ENCODE data around the gene TUT1. TPM values are rescaled to one million over a fixed set of nuclear protein-coding genes. Genes with fewer than 3 reads are reported as not detected.

TUT1 gene
- total and polyA plus RNA-seq, 7 experiments from 2014 or later = 20.2 to 54.6 (median 35.4) TPM

DNA sequence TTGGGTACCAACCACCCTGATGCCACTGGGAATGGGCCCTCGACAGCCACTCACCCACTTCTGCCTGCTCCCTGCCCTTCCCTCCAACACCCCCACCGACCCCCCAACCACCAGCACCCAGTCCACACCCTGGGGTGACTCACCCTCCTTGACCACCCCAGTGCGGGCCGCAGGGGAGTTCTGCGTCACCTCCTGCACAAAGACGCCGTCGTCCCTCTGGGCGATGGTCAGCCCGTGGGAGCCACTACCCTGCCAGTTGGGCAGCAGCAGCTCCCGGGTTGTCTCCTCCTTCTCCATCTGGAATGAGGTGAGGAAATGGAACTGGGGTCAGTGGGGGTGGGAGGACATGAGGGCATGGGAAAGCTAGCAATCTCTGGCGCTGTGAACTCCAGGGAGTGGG lies 55.5 kb downstream of the TUT1 start:
- Histone ChIP-seq H3K4me3 (ENCODE audit: low read length) (no peak overlapping the region), H3K27ac (ENCODE audit: low read depth, low read length) (no peak overlapping the region), H3K36me3 (ENCODE audit: control insufficient read depth in 2 of 3, insufficient read depth in 3 of 3, low read length in 3 of 3) (peaks cover 0 to 51% (median 41%) of the 10 kb centered on the region in 3 experiments), H3K27me3 (ENCODE audit: control insufficient read depth in 2 of 2, insufficient read depth in 2 of 2, low read length in 2 of 2) (no peaks in the 10 kb centered on the region), H3K4me1 (ENCODE audit: control insufficient read depth in 2 of 2, insufficient read depth in 2 of 2, low read length in 2 of 2) (peaks cover 13 to 26% of the 10 kb centered on the region in 2 donors), H3K9me3 (ENCODE audit: control insufficient read depth in 2 of 3, low read length in 3 of 3) (no peaks in the 10 kb centered on the region)
- Mint-ChIP-seq H3K27me3 (no peaks in the 10 kb centered on the region), H3K4me1 (peaks cover 8 to 24% (median 16%) of the 10 kb centered on the region in 7 donors), H3K36me3 (peaks cover 6 to 37% (median 32%) of the 10 kb centered on the region in 5 donors), H3K4me3 (no peak overlapping the region), H3K9me3 (no peaks in the 10 kb centered on the region), H3K27ac (no peak overlapping the region)
- ATAC-seq (peak; percentile 12), DNase-seq (no peak)
- ChIA-PET CTCF (no interaction called here), POLR2A (interaction anchor here (0.6 kb wide), 1 partner anchor 111 kb away, joined by 5 read pairs; no protein-coding TSS in a partner anchor)
- intact Hi-C loops (cut with micrococcal nuclease) = no loop called here

DNA sequence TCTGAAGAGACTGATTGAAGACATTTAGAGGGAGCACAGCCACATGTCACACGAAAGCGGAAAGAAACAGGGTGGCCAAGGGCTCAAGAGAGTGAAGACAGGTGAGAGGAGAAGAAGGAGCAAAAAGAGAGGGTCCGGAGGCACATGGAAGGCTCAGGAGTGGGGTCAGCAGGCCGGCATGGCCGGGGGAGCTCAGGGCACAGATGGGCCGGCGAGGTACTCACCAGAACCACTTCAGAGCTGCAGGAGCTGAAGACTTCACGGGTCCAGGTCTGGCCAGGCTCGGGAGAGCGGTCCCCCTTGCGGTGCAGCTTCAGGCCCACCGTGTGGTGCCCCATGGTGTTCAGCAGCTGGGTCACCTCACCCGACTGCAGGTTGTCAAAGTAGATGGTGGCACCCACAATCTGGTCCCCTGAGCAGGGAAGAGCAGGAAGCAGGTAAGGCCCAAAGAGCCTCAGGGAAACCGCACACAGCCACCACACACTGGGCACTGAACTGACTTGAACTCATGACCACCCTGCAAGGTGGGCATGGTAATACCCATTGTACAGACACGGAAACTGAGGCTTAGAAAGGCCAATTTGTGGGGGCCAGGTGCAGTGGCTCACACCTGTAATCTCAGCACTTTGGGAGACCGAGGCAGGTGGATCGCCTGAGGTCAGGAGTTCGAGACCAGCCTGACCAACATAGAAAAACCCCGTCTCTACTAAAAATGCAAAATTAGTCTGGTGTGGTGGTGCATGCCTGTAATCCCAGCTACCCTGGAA lies 56.4 kb downstream of the TUT1 start:
- DNase-seq (no peak), ATAC-seq (no peak)
- peaks cover 0 to 52% (median 45%) of the 10 kb centered on the region in 3 experiments for H3K36me3 ChIP-seq (ENCODE audit: control insufficient read depth in 2 of 3, insufficient read depth in 3 of 3, low read length in 3 of 3)
- intact Hi-C loops (cut with micrococcal nuclease) = no loop called here
- Mint-ChIP-seq H3K27ac (peak overlapping the region in 2 of 9 donors; percentile 63 to 84), H3K4me3 (no peak overlapping the region), H3K36me3 (peaks cover 6 to 45% (median 35%) of the 10 kb centered on the region in 5 donors), H3K4me1 (peaks cover 7 to 26% (median 13%) of the 10 kb centered on the region in 7 donors), H3K27me3 (no peaks in the 10 kb centered on the region), H3K9me3 (no peaks in the 10 kb centered on the region)
- peaks cover 10 to 20% of the 10 kb centered on the region in 2 donors for H3K4me1 ChIP-seq (ENCODE audit: control insufficient read depth in 2 of 2, insufficient read depth in 2 of 2, low read length in 2 of 2)
- no peak overlapping the region for H3K27ac ChIP-seq (ENCODE audit: low read depth, low read length)
- no peak overlapping the region for H3K4me3 ChIP-seq (ENCODE audit: low read length)
- ChIA-PET CTCF (interaction anchor here (0.5 kb wide), 1 partner anchor 166 kb away, joined by 5 read pairs; no protein-coding TSS in a partner anchor), POLR2A (no interaction called here)
- no peaks in the 10 kb centered on the region for H3K9me3 ChIP-seq (ENCODE audit: control insufficient read depth in 2 of 3, low read length in 3 of 3)
- H3K27me3 ChIP-seq (ENCODE audit: control insufficient read depth in 2 of 2, insufficient read depth in 2 of 2, low read length in 2 of 2) = no peaks in the 10 kb centered on the region

DNA sequence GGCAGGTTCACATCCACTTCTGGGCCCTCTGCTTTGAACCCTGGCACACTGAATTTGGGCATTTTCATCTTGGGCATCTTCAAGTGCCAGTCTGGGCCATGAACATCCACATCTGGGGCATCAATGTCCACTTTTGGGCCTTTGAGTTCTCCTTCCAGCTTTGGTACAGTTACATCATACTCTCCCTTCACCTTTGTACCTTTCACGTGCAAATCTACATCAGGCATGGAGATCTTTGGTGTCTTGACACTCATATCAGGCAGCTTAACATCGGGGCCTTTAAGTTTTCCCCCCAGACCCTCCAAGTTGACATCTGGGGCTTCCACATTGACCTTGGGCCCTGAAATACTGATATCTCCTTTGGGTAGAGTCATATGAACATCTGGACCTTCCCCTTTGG lies 59.2 kb downstream of the TUT1 start:
- intact Hi-C loops (cut with micrococcal nuclease) = no loop called here
- ChIA-PET CTCF (no interaction called here), POLR2A (no interaction called here)
- DNase-seq (no peak), ATAC-seq (no peak)
- H3K9me3 Mint-ChIP-seq = no peaks in the 10 kb centered on the region
- Histone ChIP-seq H3K27ac (ENCODE audit: low read depth, low read length) (no peak overlapping the region), H3K4me3 (ENCODE audit: low read length) (no peak overlapping the region), H3K9me3 (ENCODE audit: control insufficient read depth in 2 of 3, low read length in 3 of 3) (no peaks in the 10 kb centered on the region), H3K27me3 (ENCODE audit: control insufficient read depth in 2 of 2, insufficient read depth in 2 of 2, low read length in 2 of 2) (no peaks in the 10 kb centered on the region), H3K36me3 (ENCODE audit: control insufficient read depth in 2 of 3, insufficient read depth in 3 of 3, low read length in 3 of 3) (peaks cover 0 to 60% (median 59%) of the 10 kb centered on the region in 3 experiments), H3K4me1 (ENCODE audit: control insufficient read depth in 2 of 2, insufficient read depth in 2 of 2, low read length in 2 of 2) (no peaks in the 10 kb centered on the region)
- H3K27ac Mint-ChIP-seq = peak overlapping the region in 1 of 9 donors; percentile 28
- peaks cover 6 to 67% (median 49%) of the 10 kb centered on the region in 5 donors for H3K36me3 Mint-ChIP-seq
- peaks cover 0 to 11% (median 0%) of the 10 kb centered on the region in 7 donors for H3K4me1 Mint-ChIP-seq
- no peaks in the 10 kb centered on the region for H3K27me3 Mint-ChIP-seq
- no peak overlapping the region for H3K4me3 Mint-ChIP-seq

Small RNA genes lying within 50 kb of the gene (microRNA-seq; reads per million reads assigned to microRNA genes)
- 2.1 reads per million for gene MIR6747 (ENCODE audit: borderline microRNAs expressed)

Other genes with a start within 250 kb of the TUT1 start
- gene SCGB1A1, start 172.5 kb downstream of the TUT1 start, total RNA-seq = not detected
- gene SCGB1A1, start 172.5 kb downstream of the TUT1 start, polyA plus RNA-seq = not detected
- 100 to 1,000 TPM; 174 to 622 (median 243) TPM for gene AHNAK, start 44.7 kb downstream of the TUT1 start, total RNA-seq
- gene AHNAK, start 44.7 kb downstream of the TUT1 start, polyA plus RNA-seq = 1 to 10 TPM; 6.7 to 7.7 TPM
- gene EEF1G, start 17.6 kb downstream of the TUT1 start, total RNA-seq = 1,000 to 10,000 TPM; 1,186 to 2,550 (median 2,338) TPM
- 1,000 to 10,000 TPM; 2,027 to 2,354 TPM for gene EEF1G, start 17.6 kb downstream of the TUT1 start, polyA plus RNA-seq
- gene MTA2, start 10.3 kb upstream of the TUT1 start, total RNA-seq = 100 to 1,000 TPM; 134 to 238 (median 199) TPM
- gene MTA2, start 10.3 kb upstream of the TUT1 start, polyA plus RNA-seq = 10 to 100 TPM; 25.6 to 46.4 TPM
- gene EML3, start 21.3 kb upstream of the TUT1 start, total RNA-seq = 100 to 1,000 TPM; 152 to 209 (median 188) TPM
- gene EML3, start 21.3 kb upstream of the TUT1 start, polyA plus RNA-seq = 10 to 100 TPM; 14.6 to 23.9 TPM
- gene ROM1, start 21.7 kb upstream of the TUT1 start, total RNA-seq = 1 to 10 TPM; 1.2 to 2.4 (median 2.0) TPM
- under 1 TPM in 1 of 2 donors, not detected in 1; 0.51 TPM for gene ROM1, start 21.7 kb upstream of the TUT1 start, polyA plus RNA-seq
- 10 to 100 TPM; 55.8 to 78.1 (median 71.2) TPM for gene B3GAT3, start 30.5 kb upstream of the TUT1 start, total RNA-seq
- gene B3GAT3, start 30.5 kb upstream of the TUT1 start, polyA plus RNA-seq = 10 to 100 TPM; 35.0 to 41.9 TPM
- 100 to 1,000 TPM; 203 to 313 (median 286) TPM for gene GANAB, start 55.1 kb upstream of the TUT1 start, total RNA-seq
- gene GANAB, start 55.1 kb upstream of the TUT1 start, polyA plus RNA-seq = 100 to 1,000 TPM; 157 to 189 TPM
- gene INTS5, start 61.8 kb upstream of the TUT1 start, total RNA-seq = 10 to 100 TPM; 14.0 to 33.8 (median 32.1) TPM
- gene INTS5, start 61.8 kb upstream of the TUT1 start, polyA plus RNA-seq = 10 to 100 TPM; 39.1 to 72.2 TPM
- 100 to 1,000 TPM in 1 of 5 experiments, 10 to 100 TPM in 4; 23.2 to 103 (median 47.6) TPM for gene C11orf98, start 73.7 kb upstream of the TUT1 start, total RNA-seq
- 10 to 100 TPM; 84.2 to 96.9 TPM for gene C11orf98, start 73.7 kb upstream of the TUT1 start, polyA plus RNA-seq
- gene CSKMT, start 73.8 kb upstream of the TUT1 start, total RNA-seq = 10 to 100 TPM in 4 of 5 experiments, 1 to 10 TPM in 1; 8.9 to 29.3 (median 23.7) TPM
- 1 to 10 TPM; 2.5 TPM for gene CSKMT, start 73.8 kb upstream of the TUT1 start, polyA plus RNA-seq
- gene UQCC3, start 80.2 kb upstream of the TUT1 start, total RNA-seq = 1 to 10 TPM; 2.2 to 8.2 (median 5.8) TPM
- gene UQCC3, start 80.2 kb upstream of the TUT1 start, polyA plus RNA-seq = 10 to 100 TPM in 1 of 2 donors, 1 to 10 TPM in 1; 9.1 to 11.1 TPM
- 10 to 100 TPM; 13.8 to 26.4 (median 20.8) TPM for gene LBHD1, start 80.7 kb upstream of the TUT1 start, total RNA-seq
- 1 to 10 TPM; 3.5 to 5.9 TPM for gene LBHD1, start 80.7 kb upstream of the TUT1 start, polyA plus RNA-seq
- 100 to 1,000 TPM; 114 to 215 (median 207) TPM for gene UBXN1, start 87.5 kb upstream of the TUT1 start, total RNA-seq
- 100 to 1,000 TPM; 218 to 256 TPM for gene UBXN1, start 87.5 kb upstream of the TUT1 start, polyA plus RNA-seq
- under 1 TPM in 3 of 5 experiments, not detected in 2; 0.12 to 0.38 (median 0.24) TPM for gene LRRN4CL, start 98.0 kb upstream of the TUT1 start, total RNA-seq
- gene LRRN4CL, start 98.0 kb upstream of the TUT1 start, polyA plus RNA-seq = not detected
- gene BSCL2, start 115.9 kb upstream of the TUT1 start, total RNA-seq = 10 to 100 TPM; 28.4 to 53.9 (median 39.0) TPM
- gene BSCL2, start 115.9 kb upstream of the TUT1 start, polyA plus RNA-seq = 10 to 100 TPM; 57.9 to 63.5 TPM
- gene GNG3, start 116.2 kb upstream of the TUT1 start, total RNA-seq = not detected
- not detected for gene GNG3, start 116.2 kb upstream of the TUT1 start, polyA plus RNA-seq
- 10 to 100 TPM; 43.4 to 77.5 (median 65.3) TPM for gene HNRNPUL2, start 135.9 kb upstream of the TUT1 start, total RNA-seq
- gene HNRNPUL2, start 135.9 kb upstream of the TUT1 start, polyA plus RNA-seq = 1 to 10 TPM; 1.9 TPM
- gene TTC9C, start 137.0 kb upstream of the TUT1 start, total RNA-seq = 10 to 100 TPM; 13.1 to 53.0 (median 47.1) TPM
- 10 to 100 TPM; 12.0 to 29.3 TPM for gene TTC9C, start 137.0 kb upstream of the TUT1 start, polyA plus RNA-seq
- 10 to 100 TPM in 3 of 5 experiments, 1 to 10 TPM in 2; 6.4 to 24.1 (median 19.0) TPM for gene ZBTB3, start 162.6 kb upstream of the TUT1 start, total RNA-seq
- 1 to 10 TPM; 4.1 to 7.7 TPM for gene ZBTB3, start 162.6 kb upstream of the TUT1 start, polyA plus RNA-seq
- 100 to 1,000 TPM in 1 of 5 experiments, 10 to 100 TPM in 4; 62.7 to 109 (median 77.8) TPM for gene POLR2G, start 170.1 kb upstream of the TUT1 start, total RNA-seq
- gene POLR2G, start 170.1 kb upstream of the TUT1 start, polyA plus RNA-seq = 100 to 1,000 TPM; 225 to 245 TPM
- gene TAF6L, start 179.9 kb upstream of the TUT1 start, total RNA-seq = 10 to 100 TPM; 13.1 to 34.9 (median 24.1) TPM
- gene TAF6L, start 179.9 kb upstream of the TUT1 start, polyA plus RNA-seq = 10 to 100 TPM in 1 of 2 donors, 1 to 10 TPM in 1; 8.4 to 13.9 TPM
- gene TMEM179B, start 195.9 kb upstream of the TUT1 start, total RNA-seq = 10 to 100 TPM; 23.2 to 72.3 (median 50.9) TPM
- gene TMEM179B, start 195.9 kb upstream of the TUT1 start, polyA plus RNA-seq = 100 to 1,000 TPM; 103 to 113 TPM
- gene TMEM223, start 200.5 kb upstream of the TUT1 start, total RNA-seq = 10 to 100 TPM in 3 of 5 experiments, 1 to 10 TPM in 2; 6.3 to 24.5 (median 21.0) TPM
- gene TMEM223, start 200.5 kb upstream of the TUT1 start, polyA plus RNA-seq = 10 to 100 TPM; 58.5 to 60.4 TPM
- 100 to 1,000 TPM in 4 of 5 experiments, 10 to 100 TPM in 1; 92.1 to 421 (median 195) TPM for gene NXF1, start 213.9 kb upstream of the TUT1 start, total RNA-seq
- gene NXF1, start 213.9 kb upstream of the TUT1 start, polyA plus RNA-seq = 100 to 1,000 TPM in 1 of 2 donors, 10 to 100 TPM in 1; 66.9 to 106 TPM
- gene STX5, start 240.5 kb upstream of the TUT1 start, total RNA-seq = 100 to 1,000 TPM in 2 of 5 experiments, 10 to 100 TPM in 3; 47.0 to 152 (median 57.3) TPM
- 10 to 100 TPM; 23.8 to 32.8 TPM for gene STX5, start 240.5 kb upstream of the TUT1 start, polyA plus RNA-seq
- gene TEX54, start 241.3 kb upstream of the TUT1 start, total RNA-seq = under 1 TPM in 1 of 5 experiments, not detected in 4; 0.89 TPM
- 1 to 10 TPM; 1.6 to 2.1 TPM for gene TEX54, start 241.3 kb upstream of the TUT1 start, polyA plus RNA-seq
- 100 to 1,000 TPM in 4 of 5 experiments, 10 to 100 TPM in 1; 87.2 to 279 (median 102) TPM for gene WDR74, start 248.1 kb upstream of the TUT1 start, total RNA-seq
- 10 to 100 TPM; 55.0 to 56.9 TPM for gene WDR74, start 248.1 kb upstream of the TUT1 start, polyA plus RNA-seq

All from naive thymus-derived CD4-positive, alpha-beta T cell (primary cell).